Neural progenitor cell (in vitro differentiated cells): Measurements from ENCODE around the gene NMNAT1. TPM values are rescaled to one million over a fixed set of nuclear protein-coding genes. Genes with fewer than 3 reads are reported as not detected.
"Not testable (repeated sequence)": the region's sequence is repeated elsewhere in the genome, so short reads cannot be mapped to it uniquely, and the experiment has no call there.

Experiments
- DNase-seq: peaks from one replicate; pipeline ENCODE4 v3.0.0-alpha.2; 2016; ENCODE audit warnings: low spot score
- H2AFZ ChIP-seq: fragments of 200-600 bp; sonication (generic); replicated peaks from 2 replicates; pipeline ENCODE4 v1.6.1; 2016; ENCODE audit warnings: antibody characterized with exemption
- H3F3A ChIP-seq: fragments of 200-600 bp; sonication (generic); 2 replicates; pipeline ENCODE4 v1.6.1; 2016; ENCODE audit warnings: antibody characterized with exemption, low read depth
- H3K27ac ChIP-seq: fragments of 200-600 bp; sonication (generic); 2 replicates; pipeline ENCODE4 v1.5.1; 2016; ENCODE audit warnings: mild to moderate bottlenecking
- H3K27me3 ChIP-seq: fragments of 200-600 bp; sonication (generic); 2 replicates; pipeline ENCODE4 v1.6.1; 2016; ENCODE audit warnings: mild to moderate bottlenecking, moderate library complexity
- H3K36me3 ChIP-seq: fragments of 200-600 bp; sonication (generic); 2 replicates; pipeline ENCODE4 v1.5.1; 2016
- H3K4me1 ChIP-seq: fragments of 200-600 bp; sonication (generic); 2 replicates; pipeline ENCODE4 v1.6.1; 2016; ENCODE audit warnings: mixed run types
- H3K4me2 ChIP-seq: fragments of 200-600 bp; sonication (generic); 2 replicates; pipeline ENCODE4 v1.6.1; 2016
- H3K4me3 ChIP-seq: fragments of 200-600 bp; sonication (generic); 2 replicates; pipeline ENCODE4 v1.5.1; 2016
- H3K79me2 ChIP-seq: fragments of 200-600 bp; sonication (generic); 2 replicates; pipeline ENCODE4 v1.6.1; 2016; ENCODE audit warnings: low read depth
- H3K9ac ChIP-seq: fragments of 200-600 bp; sonication (generic); 2 replicates; pipeline ENCODE4 v1.6.1; 2016
- H3K9me3 ChIP-seq: fragments of 200-600 bp; sonication (generic); 2 replicates; pipeline ENCODE4 v1.5.1; 2016; ENCODE audit warnings: low read depth
- H4K20me1 ChIP-seq: fragments of 200-600 bp; sonication (generic); 2 replicates; pipeline ENCODE4 v1.6.1; 2016; ENCODE audit warnings: low read depth
- H3K27ac Mint-ChIP-seq: 3 replicates; pipeline ENCODE4 v1.8.0; 2021; ENCODE audit warnings: mixed read lengths
- H3K27me3 Mint-ChIP-seq: 2 replicates; pipeline ENCODE4 v1.8.0; 2022; ENCODE audit warnings: low read depth, mild to moderate bottlenecking, inconsistent platforms, moderate library complexity, mixed read lengths; ENCODE audit not compliant: insufficient read depth
- H3K36me3 Mint-ChIP-seq: 3 replicates; pipeline ENCODE4 v1.8.0; 2021; ENCODE audit warnings: mixed read lengths
- H3K4me1 Mint-ChIP-seq: 3 replicates; pipeline ENCODE4 v1.8.0; 2021; ENCODE audit warnings: mixed read lengths
- H3K4me3 Mint-ChIP-seq: 3 replicates; pipeline ENCODE4 v1.8.0; 2021; ENCODE audit warnings: mild to moderate bottlenecking, moderate library complexity, mixed read lengths
- H3K9me3 Mint-ChIP-seq: 3 replicates; pipeline ENCODE4 v1.8.0; 2020; ENCODE audit warnings: mixed read lengths
- EZH2 ChIP-seq: fragments of 200-600 bp; sonication (generic); IDR thresholded peaks from 2 replicates; pipeline ENCODE4 v1.6.1; 2017; ENCODE audit warnings: antibody characterized with exemption, mild to moderate bottlenecking, moderate library complexity
- EZH2phosphoT487 ChIP-seq: fragments of 200-600 bp; sonication (generic); IDR thresholded peaks from 2 replicates; pipeline ENCODE4 v1.6.1; 2017; ENCODE audit warnings: antibody characterized with exemption
- total RNA-seq: library from RNA; depleted of rRNA; stranded (reverse); fragments of >200 nt; gene quantifications from 2 replicates; pipeline ENCODE4 v1.2.3, GENCODE V29; 2015; ENCODE audit warnings: low replicate concordance
- TF ChIP-seq, protein P1 (sequence below): fragments of 200-600 bp; sonication (generic); IDR thresholded peaks from 2 replicates; pipeline ENCODE4 v1.5.1; 2017; ENCODE audit warnings: antibody characterized with exemption, mild to moderate bottlenecking

NMNAT1 gene
- total RNA-seq, 1 donor from 2014 or later: 14.6 TPM

- H3K4me1 Mint-ChIP-seq: no peaks in the 10 kb centered on the region
Observed at GRCh38 chr1:10019561-10019960, 76.3 kb downstream of the NMNAT1 start.

DNA sequence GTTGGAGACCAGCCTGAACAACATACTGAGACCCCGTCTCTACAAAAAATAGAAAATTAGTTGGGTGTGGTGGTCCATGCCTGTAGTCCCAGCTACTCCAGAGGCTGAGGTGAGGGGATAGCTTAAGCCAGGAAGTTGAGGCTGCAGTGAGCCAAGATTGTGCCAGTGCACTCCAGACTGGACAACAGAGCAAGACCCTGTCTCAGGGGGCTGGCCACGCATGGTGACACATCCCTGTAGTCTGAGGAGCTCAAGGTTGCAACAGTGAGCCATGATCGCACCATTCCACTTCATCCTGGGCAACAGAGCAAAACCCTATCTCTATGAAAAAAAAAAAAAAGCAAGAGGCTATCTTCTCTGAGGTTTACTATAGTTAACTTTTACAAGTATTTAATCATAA is 76.8 kb downstream of the NMNAT1 start:
- no peak overlapping the region for H3K4me3 ChIP-seq
- no peaks in the 10 kb centered on the region for H3K36me3 Mint-ChIP-seq
- no peaks in the 10 kb centered on the region for H3K4me1 ChIP-seq
- H3K27ac ChIP-seq: no peak overlapping the region
- DNase-seq: no peak
- no peak overlapping the region for H2AFZ ChIP-seq
- no peaks in the 10 kb centered on the region for H4K20me1 ChIP-seq
- peaks cover 8% of the 10 kb centered on the region for H3K27me3 Mint-ChIP-seq
- H3K4me2 ChIP-seq: no peak overlapping the region
- peaks cover 4% of the 10 kb centered on the region for H3K9me3 Mint-ChIP-seq
- no peak overlapping the region for H3K9ac ChIP-seq
- no peaks in the 10 kb centered on the region for H3K4me1 Mint-ChIP-seq
- H3K36me3 ChIP-seq: no peaks in the 10 kb centered on the region
- no peak overlapping the region for H3K4me3 Mint-ChIP-seq
- TF ChIP-seq EZH2: no peak
- TF ChIP-seq EZH2phosphoT487: no peak
- TF ChIP-seq, protein P1, sequence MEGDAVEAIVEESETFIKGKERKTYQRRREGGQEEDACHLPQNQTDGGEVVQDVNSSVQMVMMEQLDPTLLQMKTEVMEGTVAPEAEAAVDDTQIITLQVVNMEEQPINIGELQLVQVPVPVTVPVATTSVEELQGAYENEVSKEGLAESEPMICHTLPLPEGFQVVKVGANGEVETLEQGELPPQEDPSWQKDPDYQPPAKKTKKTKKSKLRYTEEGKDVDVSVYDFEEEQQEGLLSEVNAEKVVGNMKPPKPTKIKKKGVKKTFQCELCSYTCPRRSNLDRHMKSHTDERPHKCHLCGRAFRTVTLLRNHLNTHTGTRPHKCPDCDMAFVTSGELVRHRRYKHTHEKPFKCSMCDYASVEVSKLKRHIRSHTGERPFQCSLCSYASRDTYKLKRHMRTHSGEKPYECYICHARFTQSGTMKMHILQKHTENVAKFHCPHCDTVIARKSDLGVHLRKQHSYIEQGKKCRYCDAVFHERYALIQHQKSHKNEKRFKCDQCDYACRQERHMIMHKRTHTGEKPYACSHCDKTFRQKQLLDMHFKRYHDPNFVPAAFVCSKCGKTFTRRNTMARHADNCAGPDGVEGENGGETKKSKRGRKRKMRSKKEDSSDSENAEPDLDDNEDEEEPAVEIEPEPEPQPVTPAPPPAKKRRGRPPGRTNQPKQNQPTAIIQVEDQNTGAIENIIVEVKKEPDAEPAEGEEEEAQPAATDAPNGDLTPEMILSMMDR: no peak
- no peaks in the 10 kb centered on the region for H3F3A ChIP-seq
- no peaks in the 10 kb centered on the region for H3K79me2 ChIP-seq
- no peak overlapping the region for H3K27ac Mint-ChIP-seq
- no peaks in the 10 kb centered on the region for H3K27me3 ChIP-seq
- no peaks in the 10 kb centered on the region for H3K9me3 ChIP-seq

More at GRCh38 chr1:10019561-10019960, 76.3 kb downstream of the NMNAT1 start:
- H3K27ac ChIP-seq: no peak overlapping the region
- no peaks in the 10 kb centered on the region for H3K27me3 ChIP-seq
- H3K9ac ChIP-seq: no peak overlapping the region
- no peak for DNase-seq
- Mint-ChIP-seq H3K27me3 (peaks cover 8% of the 10 kb centered on the region), H3K27ac (no peak overlapping the region), H3K36me3 (no peaks in the 10 kb centered on the region), H3K9me3 (peaks cover 3% of the 10 kb centered on the region), H3K4me3 (no peak overlapping the region)
- H3K36me3 ChIP-seq: no peaks in the 10 kb centered on the region
- H3F3A ChIP-seq: no peaks in the 10 kb centered on the region
- H3K4me1 ChIP-seq: no peaks in the 10 kb centered on the region
- H4K20me1 ChIP-seq: no peaks in the 10 kb centered on the region
- TF ChIP-seq, protein P1: no peak
- TF ChIP-seq EZH2phosphoT487 (no peak), EZH2 (no peak)
- no peak overlapping the region for H2AFZ ChIP-seq
- H3K4me2 ChIP-seq: no peak overlapping the region
- H3K79me2 ChIP-seq: no peaks in the 10 kb centered on the region
- H3K9me3 ChIP-seq: no peaks in the 10 kb centered on the region
- H3K4me3 ChIP-seq: no peak overlapping the region

GRCh38 chr1:10020678-10021077 is 77.4 kb downstream of the NMNAT1 start:
- not testable (repeated sequence) for H3K27me3 Mint-ChIP-seq, H3F3A ChIP-seq, DNase-seq, H3K27me3 ChIP-seq, H3K27ac ChIP-seq, H3K4me3 ChIP-seq, H2AFZ ChIP-seq, H3K9me3 ChIP-seq, H3K36me3 ChIP-seq, H3K9ac ChIP-seq, H3K4me2 ChIP-seq, H3K79me2 ChIP-seq, H3K4me1 Mint-ChIP-seq, H3K36me3 Mint-ChIP-seq, H3K9me3 Mint-ChIP-seq, H3K27ac Mint-ChIP-seq, H3K4me3 Mint-ChIP-seq, H3K4me1 ChIP-seq, H4K20me1 ChIP-seq

- not testable (repeated sequence) for H2AFZ ChIP-seq, H3K4me3 ChIP-seq, H3K36me3 ChIP-seq, H3K79me2 ChIP-seq, H3F3A ChIP-seq, H4K20me1 ChIP-seq, H3K4me2 ChIP-seq, H3K4me1 Mint-ChIP-seq, H3K9me3 ChIP-seq, H3K27me3 Mint-ChIP-seq, H3K9ac ChIP-seq, H3K27ac Mint-ChIP-seq, H3K27me3 ChIP-seq, H3K27ac ChIP-seq, H3K4me1 ChIP-seq, H3K36me3 Mint-ChIP-seq, DNase-seq, H3K4me3 Mint-ChIP-seq
- H3K9me3 Mint-ChIP-seq: peaks cover 13% of the 10 kb centered on the region
Observed at GRCh38 chr1:10021992-10022391, 78.7 kb downstream of the NMNAT1 start.
